Activated B cell treated with CpG ODN at 0.5 μM for 24 hours (primary cell): ENCODE measurements around the gene CDK14. TPM values are rescaled to one million over a fixed set of nuclear protein-coding genes. Genes with fewer than 3 reads are reported as not detected.
A peak's percentile ranks its signal among the peaks of the same experiment; 100 is the strongest.

Source experiments
- ATAC-seq: fragments of 200-7000 bp; cut with Tn5 transposase; one replicate; pipeline ENCODE4 v1.10.0; 2021; ENCODE audit warnings: low read depth, mild to moderate bottlenecking, moderate library complexity
- CTCF ChIA-PET: fragments of 350-600 bp; sonication (Branson Sonifier 250); formaldehyde crosslinking; loops from one replicate; lab custom pipeline; 2021; ENCODE audit warnings: antibody characterized with exemption; lab: Charles Lee
- POLR2A ChIA-PET: fragments of 350-600 bp; sonication (Branson Sonifier 250); formaldehyde crosslinking; loops from one replicate; lab custom pipeline; 2021; ENCODE audit warnings: antibody characterized with exemption; lab: Charles Lee
- DNase-seq: peaks from one replicate; pipeline ENCODE4 v3.0.0; 2022
- H3K27ac Mint-ChIP-seq: one replicate; pipeline ENCODE4 v1.8.0; 2020; ENCODE audit warnings: mixed read lengths
- H3K27me3 Mint-ChIP-seq: one replicate; pipeline ENCODE4 v1.8.0; 2021; ENCODE audit warnings: mixed read lengths
- H3K36me3 Mint-ChIP-seq: one replicate; pipeline ENCODE4 v1.8.0; 2021; ENCODE audit warnings: low read depth, mixed read lengths
- H3K4me1 Mint-ChIP-seq: one replicate; pipeline ENCODE4 v1.8.0; 2021; ENCODE audit warnings: mixed read lengths
- H3K4me3 Mint-ChIP-seq: one replicate; pipeline ENCODE4 v1.8.0; 2020; ENCODE audit warnings: mild to moderate bottlenecking, mixed read lengths
- H3K9me3 Mint-ChIP-seq: one replicate; pipeline ENCODE4 v1.8.0; 2020; ENCODE audit warnings: mixed read lengths
- intact Hi-C: fragments of 100-400 bp; cut with micrococcal nuclease; formaldehyde crosslinking; loops from one replicate; pipeline ENCODE4 v1.15.1; 2024
- total RNA-seq: library from RNA; stranded (reverse); gene quantifications from 2 replicates; pipeline ENCODE4 v1.2.3, GENCODE V29; 2022
- TF ChIP-seq, protein P1 (sequence below): fragments of 200-600 bp; IDR thresholded peaks from one replicate; pipeline ENCODE4 v1.8.0; 2022; ENCODE audit warnings: antibody characterized with exemption, mild to moderate bottlenecking

Gene CDK14
- total RNA-seq, 1 donor from 2014 or later = 140 TPM

GRCh38 chr7:91142743-91143142, 546.6 kb downstream of the CDK14 start:
- peaks cover 25% of the 10 kb centered on the region for H3K4me1 Mint-ChIP-seq
- no peak for ATAC-seq
- peaks cover 32% of the 10 kb centered on the region for H3K36me3 Mint-ChIP-seq
- no peak for DNase-seq
- TF ChIP-seq, protein P1, sequence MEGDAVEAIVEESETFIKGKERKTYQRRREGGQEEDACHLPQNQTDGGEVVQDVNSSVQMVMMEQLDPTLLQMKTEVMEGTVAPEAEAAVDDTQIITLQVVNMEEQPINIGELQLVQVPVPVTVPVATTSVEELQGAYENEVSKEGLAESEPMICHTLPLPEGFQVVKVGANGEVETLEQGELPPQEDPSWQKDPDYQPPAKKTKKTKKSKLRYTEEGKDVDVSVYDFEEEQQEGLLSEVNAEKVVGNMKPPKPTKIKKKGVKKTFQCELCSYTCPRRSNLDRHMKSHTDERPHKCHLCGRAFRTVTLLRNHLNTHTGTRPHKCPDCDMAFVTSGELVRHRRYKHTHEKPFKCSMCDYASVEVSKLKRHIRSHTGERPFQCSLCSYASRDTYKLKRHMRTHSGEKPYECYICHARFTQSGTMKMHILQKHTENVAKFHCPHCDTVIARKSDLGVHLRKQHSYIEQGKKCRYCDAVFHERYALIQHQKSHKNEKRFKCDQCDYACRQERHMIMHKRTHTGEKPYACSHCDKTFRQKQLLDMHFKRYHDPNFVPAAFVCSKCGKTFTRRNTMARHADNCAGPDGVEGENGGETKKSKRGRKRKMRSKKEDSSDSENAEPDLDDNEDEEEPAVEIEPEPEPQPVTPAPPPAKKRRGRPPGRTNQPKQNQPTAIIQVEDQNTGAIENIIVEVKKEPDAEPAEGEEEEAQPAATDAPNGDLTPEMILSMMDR = no peak
- ChIA-PET CTCF (no interaction called here), POLR2A (no interaction called here)
- intact Hi-C loops = loop anchor here (10.0 kb wide), 1 partner anchor 52 kb away; no protein-coding TSS in a partner anchor
- H3K27ac Mint-ChIP-seq = peak overlapping the region; percentile 14
- no peaks in the 10 kb centered on the region for H3K9me3 Mint-ChIP-seq
- H3K4me3 Mint-ChIP-seq = no peak overlapping the region
- no peaks in the 10 kb centered on the region for H3K27me3 Mint-ChIP-seq

GRCh38 chr7:91149341-91150246, 553.5 kb downstream of the CDK14 start:
- ChIA-PET CTCF (no interaction called here), POLR2A (no interaction called here)
- Mint-ChIP-seq H3K27me3 (no peaks in the 10 kb centered on the region), H3K27ac (no peak overlapping the region), H3K9me3 (no peaks in the 10 kb centered on the region), H3K36me3 (peaks cover 26% of the 10 kb centered on the region), H3K4me3 (no peak overlapping the region), H3K4me1 (no peaks in the 10 kb centered on the region)
- TF ChIP-seq, protein P1 = no peak
- DNase-seq = no peak
- ATAC-seq = no peak
- intact Hi-C loops = loop anchor here (10.0 kb wide), 1 partner anchor 45 kb away; no protein-coding TSS in a partner anchor

DNA sequence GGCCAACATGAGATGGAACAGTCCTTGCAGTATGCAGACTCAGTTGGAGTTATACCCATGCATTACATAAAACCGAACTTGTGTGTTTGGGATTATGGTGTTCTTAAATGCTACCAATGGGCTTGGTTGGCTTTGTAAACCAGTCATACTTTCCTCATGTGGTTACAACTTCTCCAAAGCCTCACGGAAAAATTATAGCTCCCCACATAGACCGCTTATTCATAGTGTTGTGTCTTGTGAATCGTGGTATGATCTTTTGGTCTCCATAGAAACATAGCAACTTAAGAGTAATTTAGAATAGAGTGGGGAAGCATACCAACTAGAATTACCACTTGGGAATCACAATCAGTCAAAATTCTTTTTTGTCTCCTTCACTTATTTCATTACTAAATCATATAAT, 555.8 kb downstream of the CDK14 start:
- no peak for ATAC-seq
- H3K27ac Mint-ChIP-seq = no peak overlapping the region
- CTCF ChIA-PET = no interaction called here

DNA sequence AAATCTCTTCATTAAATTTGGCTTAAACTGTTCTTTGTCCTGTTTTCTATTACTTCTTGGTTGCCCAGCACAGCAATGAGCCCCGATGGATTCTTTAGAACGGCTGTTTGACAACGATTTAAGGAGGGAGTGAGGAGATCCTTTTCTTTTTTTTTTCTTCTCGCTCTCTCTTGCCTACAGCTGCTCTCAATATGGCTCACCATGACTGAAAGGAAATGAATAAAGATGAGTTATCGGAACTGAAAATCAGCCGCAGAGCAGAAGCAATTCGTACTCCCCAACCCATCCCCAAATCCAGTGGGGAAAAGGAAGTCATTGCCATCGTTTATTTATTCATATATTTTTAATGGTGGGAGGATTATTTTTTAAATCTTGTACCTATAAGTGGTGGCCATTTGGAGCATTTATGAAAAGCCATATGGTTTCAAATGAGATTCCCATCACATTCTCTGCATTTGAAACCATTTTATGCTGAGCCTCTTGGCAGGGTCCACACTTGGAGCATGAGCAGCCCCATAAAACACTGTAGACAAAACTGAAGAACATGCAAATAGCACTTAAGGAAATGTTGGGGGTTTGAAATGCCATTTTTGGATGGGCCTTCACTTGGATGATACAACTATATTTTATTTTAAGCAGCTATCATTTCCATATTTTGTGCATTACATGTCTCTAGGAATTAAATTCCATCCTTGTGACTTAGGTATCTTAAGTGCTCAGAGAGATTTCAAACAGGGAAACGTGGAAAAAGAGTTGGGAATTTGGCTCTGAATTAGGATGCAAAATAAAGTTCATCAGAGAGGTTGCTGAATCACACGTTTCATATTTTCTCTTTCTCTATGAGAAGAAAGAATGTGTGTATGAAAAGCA, 560.4 kb downstream of the CDK14 start:
- Mint-ChIP-seq H3K4me1 (no peaks in the 10 kb centered on the region), H3K27me3 (no peaks in the 10 kb centered on the region), H3K4me3 (no peak overlapping the region), H3K9me3 (no peaks in the 10 kb centered on the region), H3K27ac (no peak overlapping the region), H3K36me3 (peaks cover 28% of the 10 kb centered on the region)
- ChIA-PET POLR2A (no interaction called here), CTCF (no interaction called here)
- intact Hi-C loops = no loop called here
- DNase-seq (no peak), ATAC-seq (no peak)
- TF ChIP-seq, protein P1 = no peak

More for the DNA sequence above, 555.8 kb downstream of the CDK14 start:
- Mint-ChIP-seq H3K4me1 (no peaks in the 10 kb centered on the region), H3K9me3 (no peaks in the 10 kb centered on the region), H3K4me3 (no peak overlapping the region), H3K27me3 (no peaks in the 10 kb centered on the region), H3K36me3 (peaks cover 30% of the 10 kb centered on the region)
- POLR2A ChIA-PET = no interaction called here
- DNase-seq = no peak
- TF ChIP-seq, protein P1 = no peak
- intact Hi-C loops = no loop called here
